HG03175 (cell line): ENCODE measurements around the gene ZNF622.
"Not testable (repeated sequence)": the region's sequence is repeated elsewhere in the genome, so short reads cannot be mapped to it uniquely, and the experiment has no call there.

Source experiments
- ATAC-seq: cut with Tn5 transposase; IDR thresholded peaks from one replicate; pipeline ENCODE4 v1.9.1; 2021; ENCODE audit warnings: mild to moderate bottlenecking, moderate library complexity; ENCODE audit not compliant: unreplicated experiment

The ZNF622 gene

GRCh38 chr5:16436065-16436682, 29.4 kb downstream of the ZNF622 start:
- not testable (repeated sequence) for ATAC-seq

DNA sequence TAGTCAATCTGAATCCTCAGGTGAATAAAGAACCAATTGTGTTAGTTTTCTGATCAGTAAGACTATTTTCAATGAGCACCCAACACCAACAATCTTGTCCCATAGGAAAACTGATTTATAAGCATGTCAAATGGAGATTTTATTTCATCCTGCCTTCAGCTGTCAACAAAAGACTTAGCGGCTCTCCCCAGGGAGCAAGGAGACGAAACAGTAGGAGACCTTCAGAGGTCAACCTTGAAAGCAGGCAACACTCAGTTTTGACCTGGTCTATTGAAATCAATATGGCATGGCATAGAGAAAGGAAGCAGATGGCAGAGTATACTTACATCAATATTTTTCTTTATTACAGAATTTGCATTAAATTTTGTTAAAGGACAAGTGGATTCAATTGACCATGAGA, 34.1 kb downstream of the ZNF622 start:
- no peak for ATAC-seq

- ATAC-seq = no peak
These were observed 35.1 kb downstream of the ZNF622 start for GRCh38 chr5:16430349-16431089.

DNA sequence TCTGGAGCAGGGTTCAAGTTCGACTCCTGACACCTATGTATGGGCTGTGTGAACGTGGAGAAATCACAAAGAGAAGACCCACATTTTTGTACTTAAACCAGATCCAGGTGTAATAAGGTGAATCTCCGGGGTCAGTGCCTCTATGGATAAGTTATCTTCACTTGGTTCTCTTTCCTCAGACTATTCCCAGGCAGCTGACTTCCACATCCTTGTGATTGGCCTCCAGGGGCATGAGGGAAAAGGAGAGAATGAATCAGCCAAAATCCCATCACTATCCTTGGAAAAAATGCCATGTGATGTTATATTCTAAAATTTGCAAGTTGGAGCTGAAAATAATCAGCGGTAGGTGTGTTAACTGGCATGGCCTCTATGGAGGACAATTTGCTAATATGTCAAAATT, 37.2 kb downstream of the ZNF622 start:
- no peak for ATAC-seq

DNA sequence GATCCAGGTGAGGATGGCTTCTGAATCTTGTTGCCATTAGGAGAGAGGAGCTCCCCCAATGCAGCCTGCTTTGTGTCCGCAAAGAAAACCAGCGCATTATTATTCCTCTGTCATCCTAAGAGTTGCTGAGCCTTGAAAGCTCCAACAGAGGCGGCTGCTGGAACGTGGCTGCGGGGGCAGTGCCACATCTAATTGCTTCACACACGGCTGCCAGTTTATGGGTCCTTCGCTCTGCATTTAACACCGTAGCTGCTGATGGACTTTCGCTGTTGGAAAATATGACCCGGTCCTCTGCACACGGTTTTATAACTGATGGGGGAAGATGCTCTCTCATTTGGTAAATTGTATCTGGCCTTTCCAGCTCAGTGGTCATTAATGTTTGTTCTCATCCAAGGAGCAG, 38.0 kb downstream of the ZNF622 start:
- ATAC-seq = no peak

- ATAC-seq = no peak
These were observed 47.1 kb downstream of the ZNF622 start for GRCh38 chr5:16418471-16418922.

DNA sequence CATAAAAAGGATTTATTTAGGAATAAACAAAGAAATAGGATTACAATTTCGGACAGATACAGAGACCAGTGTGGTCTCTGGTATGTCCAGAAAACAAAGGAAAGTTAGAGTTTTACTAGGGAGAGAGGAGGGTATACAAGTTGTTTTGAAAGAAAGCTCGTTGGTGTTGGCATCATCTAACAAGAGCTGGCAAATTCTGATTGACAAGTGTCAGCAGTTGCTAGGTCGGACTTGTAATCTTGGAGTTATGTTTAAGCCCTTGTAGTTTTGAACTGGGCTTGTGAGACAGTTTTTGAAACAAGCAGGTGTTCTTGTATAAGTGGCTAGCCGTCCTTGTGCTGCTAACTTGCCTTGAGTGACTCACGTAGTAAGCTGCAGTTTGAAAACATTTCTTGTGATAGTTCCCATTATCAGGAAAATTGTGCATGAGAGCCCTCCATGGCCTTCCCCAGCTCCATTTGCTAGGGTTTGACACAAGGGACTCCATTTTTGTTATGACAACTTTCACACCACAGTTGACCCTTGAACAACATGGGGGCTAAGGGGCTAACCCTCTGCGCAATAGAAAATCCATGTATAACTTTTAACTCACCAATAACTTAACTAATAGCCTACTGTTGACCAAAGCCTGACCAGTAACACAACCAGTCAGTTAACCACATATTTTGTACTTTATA, 48.1 kb downstream of the ZNF622 start:
- no peak for ATAC-seq

DNA sequence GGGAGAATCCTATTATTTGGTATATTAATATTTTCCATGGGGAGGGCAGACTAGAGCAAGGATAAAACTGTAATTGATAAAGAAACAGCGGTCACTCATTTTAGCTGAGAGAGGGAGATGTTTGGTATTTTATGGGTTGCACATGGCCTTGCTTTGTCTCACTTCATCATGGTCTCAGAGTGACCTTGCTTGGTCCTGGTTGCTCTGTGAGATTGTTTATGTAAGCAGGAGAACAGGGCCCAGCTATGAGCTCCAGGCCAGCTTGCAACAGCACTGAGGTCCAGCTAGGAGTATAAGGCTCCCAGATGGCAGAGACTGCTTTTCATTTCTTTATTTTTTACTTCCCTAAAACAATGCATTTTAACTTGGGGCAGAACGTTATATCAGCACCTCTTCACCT, 50.7 kb downstream of the ZNF622 start:
- ATAC-seq = no peak

- ATAC-seq = no peak
These were observed 52.3 kb downstream of the ZNF622 start for GRCh38 chr5:16413166-16413860.

DNA sequence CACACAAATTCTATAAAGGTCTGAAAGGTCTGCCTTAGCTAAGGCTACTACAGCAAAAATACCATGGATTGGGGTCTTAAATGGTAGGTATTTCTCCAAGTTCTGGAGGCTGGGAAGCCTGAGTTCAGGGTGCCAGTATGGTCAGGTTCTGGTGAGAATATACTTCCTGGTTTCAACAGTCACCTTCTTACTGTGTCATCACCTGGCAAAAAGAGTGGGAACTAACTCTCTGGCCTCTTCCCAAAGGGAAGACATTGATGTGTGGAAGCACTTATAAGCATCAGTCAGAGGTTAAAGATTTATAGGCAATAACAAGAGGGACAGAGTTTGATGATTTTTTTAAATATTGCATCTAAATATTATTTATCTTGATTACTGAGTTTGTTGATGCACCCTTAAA, 53.0 kb downstream of the ZNF622 start:
- ATAC-seq = no peak

DNA sequence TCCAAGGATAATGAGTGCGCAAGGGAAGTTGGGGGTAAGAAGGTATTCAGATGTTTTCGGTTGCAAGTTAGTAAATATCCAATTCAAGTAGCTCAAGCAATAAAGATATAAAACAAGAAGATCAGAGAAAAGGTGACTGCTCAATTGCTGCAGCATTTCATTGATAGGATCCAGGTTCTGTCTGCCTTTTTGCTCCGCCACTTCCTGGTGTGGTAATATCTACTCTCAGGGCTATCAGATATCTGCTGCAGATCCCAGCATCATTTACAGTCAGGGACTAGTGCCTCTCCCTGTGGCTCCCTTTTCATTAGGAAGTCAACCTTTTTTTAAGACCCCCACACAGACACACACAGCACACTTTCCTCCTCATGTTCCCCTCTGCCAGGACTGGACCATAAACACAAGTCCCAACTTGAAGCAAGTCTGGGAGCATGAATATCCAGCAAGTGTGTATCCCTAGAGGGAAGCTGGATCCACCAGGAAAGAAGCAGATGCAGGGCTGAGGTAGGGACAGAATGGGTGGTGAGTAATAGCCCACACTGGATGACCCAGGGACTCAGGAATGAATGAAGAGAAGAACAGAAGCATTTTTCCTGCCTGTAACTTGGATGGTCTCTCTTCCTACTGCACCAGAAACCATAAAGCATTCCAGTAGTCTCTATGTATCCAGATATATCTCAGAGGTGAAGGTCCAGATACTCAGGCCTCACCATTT, 53.7 kb downstream of the ZNF622 start:
- no peak for ATAC-seq

DNA sequence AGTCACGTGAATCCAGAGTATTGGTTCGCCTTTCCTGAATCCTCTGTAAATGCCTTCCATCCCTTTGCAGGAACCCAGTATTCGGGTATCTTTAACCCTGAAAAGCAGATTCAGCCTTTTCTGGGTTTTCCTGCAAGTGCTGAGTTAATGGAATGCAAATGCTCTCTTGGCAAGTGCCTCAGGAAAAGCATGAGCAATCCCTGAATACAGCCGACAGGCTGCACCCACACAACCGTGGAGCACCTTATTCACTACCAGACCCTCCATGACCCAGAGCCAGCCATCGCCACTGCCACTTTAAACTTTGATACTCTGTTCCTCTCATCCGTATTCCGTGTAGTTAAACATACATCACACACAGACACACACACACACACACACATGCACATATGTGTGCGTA, 54.4 kb downstream of the ZNF622 start:
- no peak for ATAC-seq

DNA sequence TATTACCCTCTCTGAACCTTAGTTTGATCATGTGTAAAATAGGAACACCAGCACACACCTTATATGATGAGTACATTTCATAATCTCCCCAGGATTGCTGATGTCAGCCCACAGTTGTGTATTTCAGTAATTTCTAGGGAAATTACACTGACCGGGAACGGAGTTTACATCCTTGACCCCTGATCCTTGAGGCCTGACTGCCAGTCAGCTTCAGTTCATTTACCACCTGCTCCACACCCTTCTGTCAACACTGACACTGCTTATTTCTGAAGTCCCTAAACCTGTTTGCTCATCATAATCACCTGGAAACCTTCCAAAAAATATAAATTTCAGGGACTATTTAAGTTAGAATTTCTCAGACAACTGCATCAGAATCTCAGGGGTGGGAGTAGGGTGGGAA, 55.3 kb downstream of the ZNF622 start:
- no peak for ATAC-seq

DNA sequence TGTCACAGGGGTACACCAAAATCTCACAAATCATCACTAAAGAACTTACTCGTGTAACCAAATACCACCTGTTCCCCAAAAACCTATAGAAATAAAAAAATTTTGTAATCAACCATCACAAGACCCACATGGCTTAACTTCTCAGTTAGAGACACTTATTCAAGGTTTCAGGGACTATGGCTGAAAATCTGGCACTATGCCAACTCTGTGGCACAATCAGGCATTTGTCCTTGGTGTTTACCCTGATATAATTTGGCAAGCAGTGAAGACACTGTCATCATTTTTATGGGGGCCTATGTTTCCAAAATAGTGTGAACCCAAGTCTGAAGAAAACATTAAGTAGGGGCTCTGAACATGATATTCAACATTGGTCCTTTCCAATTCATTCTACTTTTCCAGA, 59.0 kb downstream of the ZNF622 start:
- ATAC-seq = no peak

DNA sequence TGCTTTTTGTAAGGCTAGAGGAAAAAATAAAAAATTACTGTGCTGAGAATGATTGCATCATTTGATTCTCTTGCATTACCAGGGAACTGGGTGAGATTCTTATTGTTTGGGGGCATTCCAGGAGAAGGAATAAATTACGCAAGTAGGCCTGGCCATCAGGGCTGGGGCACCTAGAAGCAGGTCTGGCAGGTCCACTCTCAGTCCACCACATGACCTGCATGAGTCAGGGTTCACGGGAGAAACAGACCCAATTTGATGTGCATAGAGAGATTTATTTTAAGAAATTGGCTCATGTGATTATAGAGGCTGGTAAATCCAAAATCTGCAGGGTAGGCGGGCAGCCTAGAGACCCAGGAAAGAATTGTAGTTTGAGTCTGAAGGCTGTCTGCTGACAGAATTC, 59.6 kb downstream of the ZNF622 start:
- no peak for ATAC-seq
